Ishikawa (cell line): ENCODE measurements around the gene CUL9.

ENCODE experiments used
- CEBPB ChIP-seq: IDR thresholded peaks from 2 replicates; pipeline ENCODE4 v1.6.1; 2012
- CREB1 ChIP-seq: IDR thresholded peaks from 2 replicates; pipeline ENCODE4 v1.6.1; 2012; ENCODE audit warnings: low read depth
- EGR1 ChIP-seq: IDR thresholded peaks from 2 replicates; pipeline ENCODE4 v1.6.1; 2012
- EP300 ChIP-seq: IDR thresholded peaks from 2 replicates; pipeline ENCODE4 v1.6.1; 2012; ENCODE audit warnings: borderline replicate concordance
- RAD21 ChIP-seq: IDR thresholded peaks from 2 replicates; pipeline ENCODE4 v1.6.1; 2012; ENCODE audit warnings: low read depth
- REST ChIP-seq: IDR thresholded peaks from 2 replicates; pipeline ENCODE4 v1.6.1; 2012; ENCODE audit warnings: low read depth, mild to moderate bottlenecking
- TAF1 ChIP-seq: IDR thresholded peaks from 2 replicates; pipeline ENCODE4 v1.6.1; 2012; ENCODE audit warnings: low read depth, mild to moderate bottlenecking
- TCF12 ChIP-seq: IDR thresholded peaks from 2 replicates; pipeline ENCODE4 v1.6.1; 2012; ENCODE audit warnings: low read depth
- TEAD4 ChIP-seq: IDR thresholded peaks from 2 replicates; pipeline ENCODE4 v1.6.1; 2012
- USF1 ChIP-seq: IDR thresholded peaks from 2 replicates; pipeline ENCODE4 v1.6.1; 2012
- YY1 ChIP-seq: IDR thresholded peaks from 2 replicates; pipeline ENCODE4 v1.6.1; 2012; ENCODE audit warnings: low read depth
- ZBTB7A ChIP-seq: IDR thresholded peaks from 2 replicates; pipeline ENCODE4 v1.6.1; 2012; ENCODE audit warnings: low read depth
- TF ChIP-seq, protein P1 (sequence below): IDR thresholded peaks from 2 replicates; pipeline ENCODE4 v1.6.1; 2012

GRCh38 chr6:43159599-43159998 lies 22.4 kb upstream of the CUL9 start:
- TF ChIP-seq TAF1 (no peak), EP300 (no peak), YY1 (no peak), CREB1 (no peak), RAD21 (no peak), USF1 (no peak), TCF12 (no peak), REST (no peak), ZBTB7A (no peak), TEAD4 (no peak), CEBPB (no peak), EGR1 (no peak)
- TF ChIP-seq, protein P1, sequence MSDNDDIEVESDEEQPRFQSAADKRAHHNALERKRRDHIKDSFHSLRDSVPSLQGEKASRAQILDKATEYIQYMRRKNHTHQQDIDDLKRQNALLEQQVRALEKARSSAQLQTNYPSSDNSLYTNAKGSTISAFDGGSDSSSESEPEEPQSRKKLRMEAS = no peak
